Endothelial cell of umbilical vein (primary cell): ENCODE measurements around the gene ABLIM2. TPM values are rescaled to one million over a fixed set of nuclear protein-coding genes. Genes with fewer than 3 reads are reported as not detected.

Experiments
- BruUV-seq: library from RNA; stranded (reverse); fragments of 400-500 nt; replicated peaks from 2 replicates; lab custom pipeline; 2021; lab: Mats Ljungman, UMichigan
- CTCF ChIA-PET: fragments of 300-600, 350-600 bp; sonication (Branson Sonifier 250); formaldehyde crosslinking; loops from one replicate; lab custom pipeline; 2021; ENCODE audit warnings: antibody characterized with exemption, inconsistent platforms; lab: Charles Lee
- POLR2A ChIA-PET: fragments of 300-600, 350-600 bp; sonication (Branson Sonifier 250); formaldehyde crosslinking; loops from one replicate; lab custom pipeline; 2021; ENCODE audit warnings: antibody characterized with exemption, inconsistent platforms; lab: Charles Lee
- DNase-seq: peaks from one replicate; pipeline ENCODE4 v3.0.0-alpha.2; 2011; ENCODE audit warnings: low read depth, low spot score
- FAIRE-seq: peaks from 2 replicates; lab custom pipeline; 2011; peaks lifted over from hg19 to GRCh38; lab: Jason Lieb, UNC
- H2AFZ ChIP-seq: 2 replicates; pipeline ENCODE4 v1.6.0; 2012; ENCODE audit warnings: low read depth, low read length, control low read depth, inconsistent platforms
- H3K27ac ChIP-seq: 2 replicates; pipeline ENCODE4 v1.5.1; 2011; ENCODE audit warnings: low read depth, mild to moderate bottlenecking, control low read depth, low read length, moderate library complexity; ENCODE audit not compliant: insufficient read depth
- H3K27me3 ChIP-seq, 2 experiments: 2 replicates each; pipeline versions ENCODE4 v1.6.0 to v1.6.1; 2011; ENCODE audit warnings: low read length in 2 of 2, mixed read lengths in 1 of 2; ENCODE audit not compliant: control insufficient read depth in 2 of 2, insufficient read depth in 2 of 2
- H3K36me3 ChIP-seq, 2 experiments: 2 replicates in 1 of 2; 3 replicates in 1 of 2; pipeline ENCODE4 v1.5.1; 2011; ENCODE audit warnings: low read length in 2 of 2, mild to moderate bottlenecking in 1 of 2, moderate library complexity in 1 of 2; ENCODE audit not compliant: control insufficient read depth in 2 of 2, insufficient read depth in 2 of 2; ENCODE audit errors: extremely low read depth in 1 of 2
- H3K4me1 ChIP-seq: 3 replicates; pipeline ENCODE4 v1.5.1; 2011; ENCODE audit warnings: mild to moderate bottlenecking, low read length; ENCODE audit not compliant: control insufficient read depth, insufficient read depth; ENCODE audit errors: extremely low read depth
- H3K4me2 ChIP-seq: 2 replicates; pipeline ENCODE4 v1.6.1; 2011; ENCODE audit warnings: low read length, control low read depth, mixed read lengths; ENCODE audit not compliant: insufficient read depth
- H3K4me3 ChIP-seq, 3 experiments: fragments of 200-600 bp in 1 of 3; sonication (generic), shearing (Covaris generic) in 1 of 3; replicated peaks in 1 of 3; 2 replicates each; pipeline ENCODE4 v1.5.1; 2011 to 2016; ENCODE audit warnings: control low read depth in 3 of 3, low read length in 3 of 3, mild to moderate bottlenecking in 2 of 3, inconsistent platforms in 1 of 3, low read depth in 1 of 3, moderate library complexity in 1 of 3; ENCODE audit not compliant: insufficient read depth in 1 of 3
- H3K79me2 ChIP-seq: 2 replicates; pipeline ENCODE4 v1.6.0; 2012; ENCODE audit warnings: low read length, inconsistent platforms; ENCODE audit not compliant: control insufficient read depth, insufficient read depth
- H3K9ac ChIP-seq: replicated peaks from 2 replicates; pipeline ENCODE3; 2011; ENCODE audit warnings: low read length, control low read depth; ENCODE audit not compliant: insufficient read depth; ENCODE audit errors: extremely low read depth
- H3K9me1 ChIP-seq: replicated peaks from 3 replicates; pipeline ENCODE4 v1.6.0; 2011; ENCODE audit warnings: mild to moderate bottlenecking, low read length; ENCODE audit not compliant: control insufficient read depth, insufficient read depth; ENCODE audit errors: extremely low read depth
- H3K9me3 ChIP-seq: replicated peaks from 2 replicates; pipeline ENCODE4 v1.5.1; 2012; ENCODE audit warnings: low read length, inconsistent platforms; ENCODE audit not compliant: control insufficient read depth, insufficient read depth
- H4K20me1 ChIP-seq: replicated peaks from 2 replicates; pipeline ENCODE3; 2011; ENCODE audit warnings: mild to moderate bottlenecking, low read length; ENCODE audit not compliant: control insufficient read depth, insufficient read depth; ENCODE audit errors: extremely low read depth
- EZH2 ChIP-seq: IDR thresholded peaks from 2 replicates; pipeline ENCODE4 v1.6.1; 2012; ENCODE audit warnings: borderline replicate concordance, low read depth, mild to moderate bottlenecking, moderate library complexity, low read length, inconsistent platforms; ENCODE audit not compliant: severe bottlenecking
- FOS ChIP-seq: IDR thresholded peaks from 2 replicates; pipeline ENCODE4 v1.6.1; 2011; ENCODE audit warnings: mild to moderate bottlenecking, low read length, moderate library complexity, borderline replicate concordance; ENCODE audit not compliant: insufficient read depth
- GATA2 ChIP-seq: IDR thresholded peaks from 2 replicates; pipeline ENCODE4 v1.7.0; 2011; ENCODE audit warnings: low read depth, mild to moderate bottlenecking, moderate library complexity, mixed read lengths, low read length; ENCODE audit not compliant: insufficient read length, insufficient read depth
- JUN ChIP-seq: IDR thresholded peaks from 2 replicates; pipeline ENCODE4 v1.6.1; 2011; ENCODE audit warnings: borderline replicate concordance, low read depth; ENCODE audit not compliant: insufficient read length, insufficient read depth
- MYC ChIP-seq: IDR thresholded peaks from one replicate; pipeline ENCODE4 v1.6.1; 2011; ENCODE audit warnings: mild to moderate bottlenecking, low read depth, low read length
- POLR2AphosphoS5 ChIP-seq: IDR thresholded peaks from 2 replicates; pipeline ENCODE4 v1.6.1; 2012; ENCODE audit warnings: low read depth, mild to moderate bottlenecking, control low read depth, low read length, moderate library complexity; ENCODE audit not compliant: insufficient read depth
- dilution Hi-C: fragments of 300-500 bp; cut with MboI; formaldehyde crosslinking; loops from one replicate; pipeline ENCODE4 v1.15.0; 2019; ENCODE audit warnings: low sequenced_read_pairs; ENCODE audit not compliant: extremely low pct_ligation_motif_present
- intact Hi-C: fragments of 100-400 bp; cut with micrococcal nuclease; formaldehyde crosslinking; loops from one replicate; pipeline ENCODE4 v1.10.0; 2022
- polyA plus RNA-seq, 4 experiments: library from polyadenylated mRNA; depleted of rRNA in 3 of 4; stranded (reverse) in 3 of 4; unstranded in 1 of 4; fragments of >200 nt; gene quantifications; 2 replicates each; pipeline versions ENCODE4 v1.2.1 to v1.2.3, GENCODE V29; 2011 to 2012; ENCODE audit warnings: missing spikeins in 1 of 4
- total RNA-seq: library from RNA; stranded (reverse); gene quantifications from 2 replicates; pipeline ENCODE4 v1.2.3, GENCODE V29; 2021
- TF ChIP-seq, protein P1 (sequence below): IDR thresholded peaks from 2 replicates; pipeline ENCODE4 v1.6.1; 2011; ENCODE audit not compliant: insufficient read depth, insufficient read length
- TF ChIP-seq, protein P2 (sequence below), 2 donors: IDR thresholded peaks; 1 replicate in 1 of 2; 2 replicates in 1 of 2; pipeline ENCODE4 v1.5.1; 2011; ENCODE audit warnings: low read length in 2 of 2, mild to moderate bottlenecking in 2 of 2, moderate library complexity in 2 of 2, control low read depth in 1 of 2, inconsistent platforms in 1 of 2, low read depth in 1 of 2; ENCODE audit not compliant: insufficient read depth in 1 of 2; ENCODE audit errors: extremely low read depth in 1 of 2

Gene ABLIM2
- total and polyA plus RNA-seq, 2 donors (not counting 3 experiments of a cell fraction or from before 2014, with no cell fraction given): 0.28 to 0.66 TPM

DNA sequence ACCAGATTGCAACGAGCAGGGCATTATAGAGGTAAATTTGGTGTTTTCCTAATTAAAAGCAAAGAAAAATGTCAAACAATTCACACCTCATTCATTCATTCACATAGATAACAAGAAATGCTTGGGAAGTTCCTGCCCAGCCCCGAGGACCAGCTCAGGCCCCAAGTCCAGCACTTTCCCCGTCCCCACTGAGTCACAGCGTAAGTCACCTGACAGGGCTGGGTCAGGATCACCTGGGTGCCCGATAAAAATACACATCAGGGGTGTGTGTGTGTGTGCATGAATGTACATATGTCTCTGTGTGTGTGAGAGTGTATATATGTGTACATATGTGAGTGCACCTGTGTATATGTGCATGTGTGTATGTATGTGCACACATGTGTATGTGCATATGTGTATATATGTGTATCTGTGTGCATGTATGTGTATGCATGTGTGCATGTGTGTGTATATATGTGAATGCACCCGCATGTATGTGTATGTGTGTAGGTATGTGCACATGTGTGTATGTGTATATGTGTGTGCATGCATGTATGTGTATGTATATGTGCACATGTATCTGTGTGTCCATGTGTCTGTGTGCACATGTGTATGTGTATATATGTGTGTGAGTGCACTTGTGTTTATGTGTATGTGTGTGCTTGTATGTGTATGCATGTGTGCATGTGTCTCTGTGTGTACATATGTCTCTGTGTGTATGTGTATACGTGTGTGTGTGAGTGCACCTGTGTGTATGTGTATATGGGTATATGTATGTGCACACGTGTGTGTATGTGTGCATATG, 21.9 kb upstream of the ABLIM2 start:
- no peak overlapping the region for H3K4me3 ChIP-seq
- H4K20me1 ChIP-seq: no peaks in the 10 kb centered on the region
- FAIRE-seq: peak; percentile 31
- no peaks in the 10 kb centered on the region for H3K9me1 ChIP-seq
- no TSS peak for BruUV-seq
- no peaks in the 10 kb centered on the region for H3K27me3 ChIP-seq
- TF ChIP-seq POLR2AphosphoS5: no peak
- TF ChIP-seq GATA2: no peak
- TF ChIP-seq MYC: no peak
- no peak for TF ChIP-seq JUN
- no peak for TF ChIP-seq FOS
- TF ChIP-seq, protein P1, sequence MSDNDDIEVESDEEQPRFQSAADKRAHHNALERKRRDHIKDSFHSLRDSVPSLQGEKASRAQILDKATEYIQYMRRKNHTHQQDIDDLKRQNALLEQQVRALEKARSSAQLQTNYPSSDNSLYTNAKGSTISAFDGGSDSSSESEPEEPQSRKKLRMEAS: no peak
- TF ChIP-seq, protein P2, sequence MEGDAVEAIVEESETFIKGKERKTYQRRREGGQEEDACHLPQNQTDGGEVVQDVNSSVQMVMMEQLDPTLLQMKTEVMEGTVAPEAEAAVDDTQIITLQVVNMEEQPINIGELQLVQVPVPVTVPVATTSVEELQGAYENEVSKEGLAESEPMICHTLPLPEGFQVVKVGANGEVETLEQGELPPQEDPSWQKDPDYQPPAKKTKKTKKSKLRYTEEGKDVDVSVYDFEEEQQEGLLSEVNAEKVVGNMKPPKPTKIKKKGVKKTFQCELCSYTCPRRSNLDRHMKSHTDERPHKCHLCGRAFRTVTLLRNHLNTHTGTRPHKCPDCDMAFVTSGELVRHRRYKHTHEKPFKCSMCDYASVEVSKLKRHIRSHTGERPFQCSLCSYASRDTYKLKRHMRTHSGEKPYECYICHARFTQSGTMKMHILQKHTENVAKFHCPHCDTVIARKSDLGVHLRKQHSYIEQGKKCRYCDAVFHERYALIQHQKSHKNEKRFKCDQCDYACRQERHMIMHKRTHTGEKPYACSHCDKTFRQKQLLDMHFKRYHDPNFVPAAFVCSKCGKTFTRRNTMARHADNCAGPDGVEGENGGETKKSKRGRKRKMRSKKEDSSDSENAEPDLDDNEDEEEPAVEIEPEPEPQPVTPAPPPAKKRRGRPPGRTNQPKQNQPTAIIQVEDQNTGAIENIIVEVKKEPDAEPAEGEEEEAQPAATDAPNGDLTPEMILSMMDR (IDR thresholded peaks at IDR 0.05; ENCODE audit: extremely low read depth in 1 of 2, insufficient read depth in 1 of 2, low read depth in 1 of 2, low read length in 2 of 2): no peak
- no peak for TF ChIP-seq EZH2
- H3K4me2 ChIP-seq: no peak overlapping the region
- DNase-seq: no peak
- no peak overlapping the region for H3K27ac ChIP-seq
- H2AFZ ChIP-seq: no peak overlapping the region
- dilution Hi-C loops: no loop called here
- H3K36me3 ChIP-seq: no peaks in the 10 kb centered on the region
- intact Hi-C loops: no loop called here
- ChIA-PET POLR2A (no interaction called here), CTCF (interaction anchor here (0.6 to 5.7 kb wide), 5 partner anchors 11 to 181 kb away, joined by 3 to 196 read pairs (median 3); partner anchors contain the start of gene SH3TC1)
- peaks cover 15% of the 10 kb centered on the region for H3K4me1 ChIP-seq
- no peaks in the 10 kb centered on the region for H3K79me2 ChIP-seq
- no peak overlapping the region for H3K9ac ChIP-seq
- no peaks in the 10 kb centered on the region for H3K9me3 ChIP-seq
